RCC 7860 (cell line): ENCODE results near the gene NPR2.
A peak's percentile ranks its signal among the peaks of the same experiment; 100 is the strongest.

Experiments
- DNase-seq: peaks from one replicate; pipeline ENCODE4 v3.0.0-alpha.2; 2015; ENCODE audit warnings: low spot score
- FAIRE-seq: peaks from 2 replicates; lab custom pipeline; 2012; peaks lifted over from hg19 to GRCh38; lab: Jason Lieb, UNC

The NPR2 gene

DNA sequence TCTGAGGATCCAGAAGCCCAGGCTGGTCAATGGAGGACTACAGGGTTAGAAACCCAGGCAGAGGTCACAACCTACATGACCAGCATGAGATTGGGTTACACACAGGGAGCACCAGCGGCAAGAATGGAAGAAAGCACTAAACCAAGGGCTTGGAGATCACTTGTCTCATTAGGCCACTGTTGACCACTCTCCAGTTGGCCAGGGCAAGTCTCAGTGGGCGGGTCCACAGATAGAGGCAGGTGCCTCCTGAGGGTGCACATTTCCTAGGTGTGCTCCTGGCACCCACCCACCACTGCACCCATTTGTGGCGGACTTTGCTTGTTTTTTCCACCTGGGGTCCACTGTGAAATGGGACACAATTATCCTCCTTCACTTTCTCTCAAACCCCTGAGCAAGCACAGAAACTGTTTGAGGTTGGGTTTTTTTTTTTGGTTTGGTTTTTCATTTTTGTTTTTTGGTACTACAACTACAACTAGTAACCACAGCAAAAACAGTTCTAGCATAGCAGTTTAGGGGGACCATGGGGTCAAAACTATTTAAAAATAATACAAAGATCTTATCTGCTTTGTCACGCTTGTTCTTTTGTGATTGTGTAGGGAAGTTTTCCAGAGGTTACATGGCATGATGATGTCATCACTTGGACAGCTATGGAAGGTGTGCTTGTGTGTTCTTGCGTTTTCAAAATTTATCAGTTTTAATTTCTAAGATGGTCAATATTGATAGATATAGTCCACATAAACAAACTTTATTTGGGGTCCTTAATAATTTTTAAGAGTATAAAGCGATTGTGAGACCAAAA is 6.1 kb downstream of the NPR2 start:
- no peak for FAIRE-seq
- no peak for DNase-seq

DNA sequence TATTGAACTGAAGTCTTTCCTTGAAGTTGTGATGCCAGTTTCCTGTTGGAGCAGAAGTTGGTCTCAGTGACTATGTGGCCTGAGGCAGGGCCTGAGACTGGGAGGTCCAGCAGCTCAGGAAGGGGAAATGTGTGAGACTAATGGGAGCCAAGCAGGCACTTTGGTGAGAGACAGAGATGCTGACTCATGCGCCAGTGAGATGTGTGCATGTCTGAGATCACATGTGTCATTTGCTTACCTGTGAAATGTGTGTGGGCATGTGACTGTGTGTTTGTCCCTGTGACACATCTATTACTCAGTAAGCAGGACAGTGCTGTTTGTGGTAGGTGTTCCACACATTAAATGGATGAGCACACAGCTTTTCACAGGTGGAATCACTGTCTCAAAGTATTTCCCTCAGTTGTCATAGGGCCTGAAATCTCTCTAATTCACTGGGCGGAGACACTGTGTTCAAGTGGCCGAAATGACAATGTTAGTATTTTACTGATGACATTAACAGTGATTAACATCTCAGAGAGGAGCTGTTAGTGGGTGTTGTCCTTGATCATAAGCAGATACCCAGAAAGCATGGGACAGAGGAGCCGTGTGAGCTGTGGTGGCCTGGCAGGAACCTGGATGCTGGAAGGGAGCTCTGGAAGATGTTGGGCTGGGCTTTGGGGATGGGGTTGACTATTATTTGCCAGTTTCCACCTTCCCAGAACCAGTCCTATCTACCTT is 7.4 kb downstream of the NPR2 start:
- FAIRE-seq = no peak
- DNase-seq = peak; percentile 70

DNA sequence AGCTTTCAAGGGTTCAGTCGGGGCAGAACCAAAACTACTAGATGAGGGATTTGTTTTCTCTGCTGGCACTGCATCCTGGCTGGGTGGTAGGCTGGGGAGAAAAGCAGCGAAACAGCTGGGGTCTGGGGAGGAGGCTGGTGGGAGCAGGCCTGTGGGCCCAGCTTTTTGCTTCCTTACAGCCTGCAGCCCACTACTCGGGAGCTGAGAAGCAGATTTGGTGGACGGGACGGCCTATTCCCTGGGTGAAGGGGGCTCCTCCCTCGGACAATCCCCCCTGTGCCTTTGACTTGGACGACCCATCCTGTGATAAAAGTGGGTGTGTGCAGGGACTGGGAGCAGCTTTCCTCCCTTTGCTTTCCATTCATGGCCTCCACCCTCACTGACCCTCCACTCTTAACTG is 9.1 kb downstream of the NPR2 start:
- no peak for FAIRE-seq

DNA sequence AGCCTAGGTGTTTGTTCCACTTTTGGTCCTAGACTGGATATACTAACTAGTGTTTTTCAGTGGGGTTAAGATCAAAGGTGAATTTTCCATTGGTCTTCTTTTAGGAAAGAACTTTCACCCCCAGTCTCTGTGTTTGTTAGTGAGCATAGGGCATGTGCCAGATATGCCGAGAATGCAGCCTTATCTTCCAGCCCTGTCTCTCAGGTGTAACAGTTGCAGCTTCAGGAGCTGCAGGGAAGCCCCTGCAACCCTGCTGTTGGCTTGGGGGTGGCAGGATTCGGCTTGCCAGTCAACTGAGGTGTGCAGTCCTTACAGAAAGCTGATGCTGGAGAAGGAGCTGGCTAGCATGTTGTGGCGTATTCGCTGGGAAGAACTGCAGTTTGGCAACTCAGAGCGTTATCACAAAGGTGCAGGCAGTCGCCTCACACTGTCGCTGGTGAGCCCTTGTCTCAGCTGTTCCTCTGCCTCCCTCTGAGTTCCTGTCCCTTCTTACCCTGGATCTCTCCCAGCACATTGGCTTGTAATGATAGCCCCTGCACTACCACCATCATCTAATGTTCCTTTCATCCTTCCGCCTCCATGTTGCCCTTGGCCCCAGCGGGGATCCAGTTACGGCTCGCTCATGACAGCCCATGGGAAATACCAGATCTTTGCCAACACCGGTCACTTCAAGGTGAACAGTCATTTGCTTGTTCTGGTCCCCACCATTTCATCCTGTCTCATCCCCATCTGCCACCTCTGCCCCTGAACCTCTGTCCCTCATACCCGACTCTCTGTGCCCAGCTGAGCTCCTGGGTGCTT is 10.1 kb downstream of the NPR2 start:
- no peak for FAIRE-seq

More for the DNA sequence above, 9.1 kb downstream of the NPR2 start:
- DNase-seq = no peak

DNA sequence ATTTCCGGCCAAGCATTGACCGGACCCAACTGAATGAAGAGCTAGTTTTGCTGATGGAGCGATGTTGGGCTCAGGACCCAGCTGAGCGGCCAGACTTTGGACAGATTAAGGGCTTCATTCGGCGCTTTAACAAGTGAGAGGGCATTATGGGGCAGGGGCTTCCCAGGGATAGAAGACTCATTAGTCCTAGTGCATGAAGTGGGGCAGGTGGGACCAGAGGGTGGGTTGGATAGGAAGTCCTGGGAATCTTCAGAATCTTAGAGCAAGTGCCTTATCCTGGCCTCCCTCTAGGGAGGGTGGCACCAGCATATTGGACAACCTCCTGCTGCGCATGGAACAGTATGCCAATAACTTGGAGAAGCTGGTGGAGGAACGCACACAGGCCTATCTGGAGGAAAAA is 14.7 kb downstream of the NPR2 start:
- DNase-seq = no peak

More for the DNA sequence above, 10.1 kb downstream of the NPR2 start:
- DNase-seq = no peak

DNA sequence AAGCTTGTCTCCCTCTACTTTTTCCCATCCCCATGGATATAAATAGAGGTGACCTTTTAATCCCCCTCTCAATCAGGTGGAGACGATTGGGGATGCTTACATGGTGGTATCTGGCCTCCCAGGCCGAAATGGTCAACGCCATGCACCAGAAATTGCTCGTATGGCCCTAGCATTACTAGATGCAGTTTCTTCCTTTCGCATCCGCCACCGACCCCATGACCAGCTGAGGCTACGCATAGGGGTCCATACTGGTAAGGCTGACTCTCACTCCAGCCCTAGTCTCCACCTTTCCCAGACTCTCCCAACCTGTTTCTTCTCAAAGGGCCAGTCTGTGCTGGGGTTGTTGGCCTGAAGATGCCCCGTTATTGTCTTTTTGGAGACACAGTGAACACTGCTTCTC is 17.0 kb downstream of the NPR2 start:
- FAIRE-seq (no peak), DNase-seq (no peak)

More for the DNA sequence above, 14.7 kb downstream of the NPR2 start:
- FAIRE-seq = no peak

DNA sequence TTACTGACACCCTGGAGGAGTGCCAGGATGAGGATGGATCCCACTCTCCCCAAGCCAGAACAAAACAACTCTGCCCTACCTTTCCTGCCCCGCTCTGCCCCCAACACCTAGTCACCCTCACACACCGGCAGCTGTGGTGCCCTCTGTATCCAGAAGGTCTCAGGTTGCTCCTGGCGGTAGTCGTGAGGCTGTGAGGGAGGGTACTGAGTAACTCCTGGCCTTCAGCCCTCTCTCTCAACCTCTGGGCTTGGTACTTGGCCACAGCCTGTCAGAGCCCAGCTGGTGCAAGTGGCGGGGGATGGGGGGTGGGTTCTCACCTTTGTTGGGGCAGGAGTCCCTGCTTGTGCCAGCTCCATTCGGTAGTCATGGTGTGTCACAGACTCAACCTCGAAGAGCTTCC is 18.7 kb downstream of the NPR2 start:
- FAIRE-seq = no peak
- DNase-seq = no peak

DNA sequence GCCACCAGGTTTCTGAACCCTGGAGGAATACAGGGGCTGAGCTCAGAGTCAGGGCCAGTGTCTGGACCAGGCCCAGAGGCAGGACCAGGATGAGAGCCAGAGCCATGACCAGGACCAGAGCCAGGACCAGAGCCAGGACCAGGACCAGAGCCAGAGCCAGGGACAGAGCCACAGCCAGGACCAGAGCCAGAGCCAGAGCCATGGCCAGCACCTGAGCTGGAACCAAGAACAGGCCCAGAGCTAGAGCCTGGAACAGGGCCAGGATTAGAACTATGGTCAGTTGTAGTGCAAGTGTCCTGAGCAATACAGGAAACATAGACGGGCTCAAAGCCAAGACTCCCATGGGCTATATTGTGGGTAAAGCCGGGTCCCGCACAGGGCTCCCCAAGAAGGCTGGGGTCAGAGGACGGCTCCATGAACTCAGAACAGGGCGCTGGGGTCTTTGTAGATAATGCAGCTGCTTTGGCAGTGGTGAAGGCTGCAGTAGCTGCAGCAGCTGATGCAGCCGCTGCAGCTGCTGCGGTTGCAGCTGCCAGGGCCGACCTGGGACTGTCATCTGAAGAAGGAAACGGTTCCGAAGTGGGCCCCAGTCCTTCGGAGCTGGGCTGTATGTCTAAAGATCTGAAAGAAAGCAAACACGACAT is 20.1 kb downstream of the NPR2 start:
- FAIRE-seq (no peak), DNase-seq (no peak)

DNA sequence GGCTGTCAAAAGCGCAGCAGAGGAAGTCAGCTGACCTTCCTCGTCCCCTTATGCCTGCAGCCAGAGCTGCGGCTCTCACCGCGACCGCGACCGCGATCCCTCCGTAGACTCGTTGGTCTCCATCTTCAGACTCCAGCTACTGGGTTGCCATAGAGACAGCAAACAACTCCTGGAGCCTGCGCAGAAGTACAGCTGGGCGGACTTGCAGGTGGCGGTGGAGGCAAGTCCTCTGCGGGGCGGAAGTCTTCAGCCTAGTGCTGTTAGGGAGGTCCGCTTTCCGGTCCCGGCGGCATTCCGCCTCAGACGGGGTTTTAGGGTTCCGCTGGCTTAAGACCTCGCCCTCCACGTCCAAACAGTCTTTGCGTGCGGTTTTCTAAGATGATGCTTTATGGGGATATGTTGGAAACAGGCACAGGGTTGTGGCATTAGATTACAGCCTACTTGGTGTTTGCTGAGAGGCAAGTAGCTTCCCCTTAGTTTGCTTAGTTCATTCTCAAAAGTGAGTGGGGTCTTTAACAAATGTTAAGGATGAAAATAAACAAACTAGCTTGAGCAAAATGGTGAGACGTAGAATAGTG is 20.7 kb downstream of the NPR2 start, which contains the start of gene SPAG8:
Gene SPAG8 (minus strand): TSS at position 238 of the 578 bp plus-strand sequence. CDS start 115 bp downstream, at position 123.
- peak; percentile 87 for DNase-seq

DNA sequence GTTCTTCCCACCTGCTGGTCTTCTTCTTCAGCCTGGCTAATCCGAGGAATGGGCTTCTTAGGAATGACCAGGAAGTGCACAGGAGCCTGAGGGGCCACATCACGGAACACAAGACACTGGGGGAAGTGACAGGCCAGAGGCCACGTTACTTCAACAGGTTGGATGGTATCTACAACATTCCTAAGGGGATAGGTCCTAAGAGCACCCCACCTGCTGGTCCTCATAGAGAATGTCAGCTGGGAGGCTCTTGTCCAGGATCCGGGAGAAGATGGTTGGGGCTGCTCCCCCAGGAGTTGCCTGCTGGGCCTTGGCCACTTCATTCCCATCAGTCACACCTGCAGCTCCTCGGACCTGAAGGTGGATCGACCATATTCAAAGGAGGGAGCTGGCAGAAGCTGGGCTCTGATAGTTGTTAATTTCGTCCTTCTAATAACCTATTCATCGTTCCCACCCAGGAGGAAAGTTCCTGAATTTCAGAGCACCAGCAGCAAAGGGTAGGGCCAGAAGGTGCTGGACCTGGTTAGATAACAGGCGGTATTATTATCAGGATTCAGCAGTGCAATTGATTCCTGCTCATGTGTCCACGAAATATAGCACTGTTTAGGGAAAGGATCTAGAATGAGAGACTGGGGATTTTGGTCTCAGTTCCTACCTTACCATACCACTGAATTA is 22.2 kb downstream of the NPR2 start:
- FAIRE-seq = no peak

More for the DNA sequence above, 20.7 kb downstream of the NPR2 start, which contains the start of gene SPAG8:
- FAIRE-seq = no peak

DNA sequence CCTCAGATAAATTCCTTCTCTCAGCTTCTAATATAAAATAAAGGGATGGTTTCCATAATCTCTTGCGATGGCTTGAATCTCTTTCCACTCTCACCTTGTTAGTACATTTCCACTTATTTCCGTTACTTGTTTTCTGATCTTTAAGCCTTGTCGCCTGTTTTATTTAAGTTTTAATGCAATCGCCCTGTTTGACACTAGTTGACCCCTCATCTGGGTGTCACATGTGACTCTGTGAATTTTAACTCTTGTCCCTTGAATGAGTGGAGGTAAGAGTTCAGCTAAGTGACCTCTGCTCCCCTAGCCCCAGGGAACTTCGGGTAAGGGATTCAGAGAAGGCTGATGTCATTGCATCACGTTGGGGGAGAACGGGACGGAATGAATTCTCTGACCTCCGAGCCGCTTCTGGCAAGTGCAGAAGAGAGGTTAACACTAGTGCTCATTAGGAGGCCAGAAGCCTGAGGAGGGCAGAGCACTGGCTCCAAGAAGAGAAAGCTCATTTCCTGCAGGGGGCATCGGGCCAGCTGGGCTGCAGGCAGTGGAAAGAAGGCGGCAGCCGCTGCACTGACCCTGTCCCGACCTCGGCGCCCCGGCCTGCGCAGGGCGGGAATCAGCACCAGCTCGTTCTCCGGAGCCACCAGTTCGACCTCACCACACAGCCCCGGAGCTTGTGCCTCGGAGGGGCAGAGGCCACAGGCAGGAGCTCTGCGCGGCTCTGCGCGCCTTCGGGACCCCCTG is 22.9 kb downstream of the NPR2 start:
- DNase-seq = peak; percentile 49
- FAIRE-seq = no peak

More for the DNA sequence above, 22.2 kb downstream of the NPR2 start:
- peak; percentile 12 for DNase-seq

DNA sequence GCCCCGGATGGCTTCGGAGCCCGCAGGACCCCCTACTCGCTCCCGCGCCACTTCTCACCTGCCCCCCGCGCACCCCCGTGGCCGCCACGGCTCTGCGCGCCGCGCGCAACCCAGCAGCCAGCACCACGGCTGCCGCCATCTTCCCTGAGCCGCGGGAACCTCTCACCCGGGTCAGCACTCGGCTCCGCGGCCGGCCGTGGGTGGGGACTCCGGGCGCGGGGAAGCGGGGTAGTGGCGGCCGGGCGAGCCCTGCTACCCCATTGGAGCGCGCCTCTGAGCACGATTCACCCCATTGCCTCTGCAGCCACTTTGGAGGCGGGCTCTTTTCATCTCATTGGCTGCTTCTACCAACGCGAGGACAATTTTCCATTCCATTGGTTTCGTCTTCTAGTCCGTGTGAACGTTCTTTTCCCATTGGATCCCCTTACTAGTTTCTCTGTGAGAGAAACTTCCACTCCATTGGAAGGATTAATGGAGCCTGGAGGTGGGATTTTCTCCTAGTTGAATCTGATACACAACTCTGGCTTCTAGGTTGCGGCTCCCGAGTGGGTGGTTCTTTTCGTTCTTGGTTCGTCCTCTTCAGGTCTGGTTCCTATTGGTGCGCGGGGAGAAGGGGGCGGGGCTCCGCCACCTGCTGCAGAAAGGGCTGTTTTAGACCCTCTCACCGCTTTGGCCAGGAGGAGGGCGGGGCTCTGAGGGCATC is 23.6 kb downstream of the NPR2 start, which contains the start of gene HINT2:
Gene HINT2 (minus strand): TSS at position 202 of the 703 bp plus-strand sequence. CDS start 63 bp downstream, at position 139.
- peak; percentile 89 for FAIRE-seq
- DNase-seq = peak; percentile 93

DNA sequence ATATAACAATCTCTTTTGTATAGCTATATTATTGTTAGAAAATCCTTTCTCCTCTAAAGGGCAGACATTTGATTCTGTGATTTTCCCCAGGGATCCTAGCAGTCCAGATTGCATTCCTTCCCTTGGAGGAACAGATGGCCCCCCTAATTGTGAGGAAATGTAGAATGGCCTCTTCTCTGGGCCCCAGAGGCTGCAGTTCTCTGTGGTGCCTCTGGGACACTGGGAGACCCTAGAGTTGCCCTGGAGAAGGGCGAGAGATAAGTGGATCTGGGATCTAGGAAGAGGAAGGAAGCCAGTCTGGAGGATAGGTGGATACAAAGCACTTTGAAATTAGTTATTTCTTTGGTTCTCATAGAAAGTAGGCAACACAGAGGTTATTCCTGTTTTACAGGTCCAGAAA is 25.3 kb downstream of the NPR2 start:
- no peak for DNase-seq
- no peak for FAIRE-seq

DNA sequence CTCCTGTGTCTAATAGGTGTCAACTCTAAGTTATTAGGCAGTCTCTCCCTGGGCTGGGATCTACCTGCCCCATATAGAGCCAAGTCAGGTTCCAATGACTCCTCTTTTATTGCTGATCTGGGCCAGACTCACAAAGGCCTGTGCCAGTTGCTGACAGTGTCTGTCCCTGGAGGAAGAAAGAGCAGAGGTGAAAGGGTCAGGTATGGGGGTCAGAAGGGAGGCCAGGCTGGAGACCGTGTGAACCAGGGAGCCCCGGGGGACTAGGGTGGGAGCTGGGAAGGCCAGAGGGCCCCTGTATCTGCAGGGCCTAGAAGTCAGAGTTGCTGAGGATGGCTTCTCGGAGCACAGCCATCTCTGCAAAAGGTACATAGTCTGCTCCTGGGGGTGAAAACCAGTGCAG is 26.9 kb downstream of the NPR2 start:
- DNase-seq = no peak
- no peak for FAIRE-seq

DNA sequence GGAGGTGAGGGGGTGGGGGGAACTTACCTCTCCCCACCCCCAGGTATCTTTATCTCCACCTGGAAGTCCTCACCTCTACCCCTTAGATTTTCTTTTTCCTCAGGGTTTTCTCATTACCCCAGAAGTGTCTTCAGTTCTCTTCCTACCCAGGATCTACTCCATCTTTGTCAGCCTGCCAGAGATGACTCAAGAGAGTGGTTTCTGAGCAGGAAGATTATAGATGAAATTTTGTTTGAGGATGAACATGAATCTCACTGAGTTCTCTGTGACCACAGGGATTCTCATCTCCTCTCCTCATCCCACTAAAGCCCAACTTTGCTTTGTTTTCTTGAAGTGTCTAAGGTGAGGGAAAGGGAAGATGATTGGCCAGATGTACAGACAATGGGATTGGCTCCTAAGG is 28.7 kb downstream of the NPR2 start:
- DNase-seq = no peak
- FAIRE-seq = no peak

DNA sequence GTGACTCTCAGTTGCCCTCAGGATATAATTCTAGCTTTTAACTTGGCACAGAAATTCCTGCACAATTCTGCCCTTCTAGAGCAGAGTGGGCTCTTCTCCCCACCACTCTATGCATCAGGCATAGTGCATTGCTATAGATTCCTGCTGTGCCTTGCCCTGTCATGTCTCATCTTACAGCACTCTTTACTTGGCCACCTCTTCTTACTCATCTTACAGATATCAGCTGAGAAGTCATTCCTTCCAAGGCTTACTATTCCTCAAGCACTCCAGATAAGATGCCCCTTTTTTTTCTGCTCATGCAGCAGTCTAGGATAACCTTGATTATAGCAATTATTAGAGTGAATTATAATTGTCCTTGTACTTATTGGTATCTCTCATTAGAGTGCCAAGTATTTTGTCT is 31.5 kb downstream of the NPR2 start:
- no peak for DNase-seq
- no peak for FAIRE-seq

DNA sequence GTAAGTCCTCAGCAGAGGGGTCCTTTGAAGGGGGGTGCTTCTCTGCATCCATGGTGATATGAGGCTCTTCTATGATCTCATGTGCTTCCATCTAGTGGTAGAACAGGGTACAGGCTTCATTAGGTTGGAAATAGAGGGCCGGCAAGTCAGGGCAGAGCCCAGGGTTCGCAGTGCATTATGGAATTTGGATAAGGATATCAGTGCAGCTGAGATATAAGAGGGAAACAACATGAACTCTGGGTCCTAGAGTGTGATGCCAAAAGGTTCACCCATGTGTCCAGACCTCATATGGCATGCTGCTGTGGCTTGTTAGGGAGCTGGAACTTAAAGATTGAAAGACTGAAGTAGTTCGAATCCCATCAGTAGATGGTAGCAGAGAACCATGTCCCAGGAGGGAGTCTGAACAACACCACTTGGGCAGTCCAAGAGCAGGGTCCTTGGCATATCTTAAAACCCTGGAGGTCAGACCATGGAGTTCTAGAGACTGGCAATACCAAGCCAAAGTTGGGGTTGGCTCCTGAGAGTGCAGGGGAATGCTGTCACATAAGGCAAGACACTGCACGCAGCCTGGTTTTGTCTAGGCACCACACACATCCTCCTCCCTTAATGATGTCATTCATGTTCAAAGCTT is 34.8 kb downstream of the NPR2 start:
- FAIRE-seq (no peak), DNase-seq (no peak)

DNA sequence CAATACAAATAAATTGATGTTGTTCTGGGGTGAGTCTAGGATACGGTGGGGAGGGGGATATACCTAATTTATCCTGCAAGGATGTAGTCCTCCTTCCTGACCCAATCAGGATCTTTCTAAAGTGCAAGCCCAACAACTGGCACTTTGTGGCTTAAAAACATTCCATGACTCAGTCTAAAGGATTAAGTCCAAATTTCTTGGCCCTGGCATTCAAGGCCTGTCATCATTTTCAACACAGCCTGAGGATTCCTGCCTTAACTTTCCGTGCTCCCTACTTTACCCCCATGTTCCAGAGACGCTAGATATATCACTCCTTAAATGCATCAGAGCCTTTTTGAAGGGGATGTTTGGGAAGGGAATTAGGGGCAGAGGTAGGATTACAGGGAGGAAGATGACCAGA is 36.1 kb downstream of the NPR2 start:
- FAIRE-seq = no peak

More for the DNA sequence above, 36.1 kb downstream of the NPR2 start:
- DNase-seq = no peak
